Measurements from ENCODE around the gene SOX10. TPM values are rescaled to one million over a fixed set of nuclear protein-coding genes. Genes with fewer than 3 reads are reported as not detected.

The SOX10 gene
- total RNA-seq, 1 experiment from 2014 or later: 2.4 TPM

- no peak overlapping the region for H4K8ac ChIP-seq (replicated peaks; ENCODE audit: insufficient read length, low read depth, low read length)
Measured at GRCh38 chr22:37943825-37944198, 40.5 kb downstream of the SOX10 start.

More at GRCh38 chr22:37943825-37944198, 40.5 kb downstream of the SOX10 start:
- H3K4ac ChIP-seq (ENCODE audit: low read depth, low read length): no peak overlapping the region
- H3K79me1 ChIP-seq (ENCODE audit: insufficient read depth, low read depth, low read length, poor library complexity, severe bottlenecking): no peaks in the 10 kb centered on the region
- no peak for DNase-seq
- no peak overlapping the region for H2BK15ac ChIP-seq (ENCODE audit: low read depth, low read length)
- no peaks in the 10 kb centered on the region for H4K20me1 ChIP-seq (ENCODE audit: control insufficient read depth, insufficient read depth, insufficient read length)
- no peaks in the 10 kb centered on the region for H3K27me3 Mint-ChIP-seq (ENCODE audit: low read depth)
- H3K9ac ChIP-seq (ENCODE audit: extremely low read depth, insufficient read length, low read length): no peak overlapping the region
- no peak overlapping the region for H3K27ac Mint-ChIP-seq
- no peaks in the 10 kb centered on the region for H3K9me3 ChIP-seq (ENCODE audit: control insufficient read depth, low read depth, low read length)
- no peak overlapping the region for H2AK5ac ChIP-seq (ENCODE audit: insufficient read length, low read length)
- no peak overlapping the region for H3K56ac ChIP-seq (ENCODE audit: insufficient read length, low read depth, low read length)
- H3K14ac ChIP-seq (ENCODE audit: insufficient read depth, low read length): no peak overlapping the region
- no peak overlapping the region for H3K23ac ChIP-seq (ENCODE audit: insufficient read length, low read depth, low read length)
- H2BK20ac ChIP-seq (ENCODE audit: low read depth, low read length, poor library complexity, severe bottlenecking): no peak overlapping the region
- H2AFZ ChIP-seq (ENCODE audit: low read length): no peak overlapping the region
- no peak overlapping the region for H4K91ac ChIP-seq (ENCODE audit: insufficient read length, low read depth, low read length)
- no peak overlapping the region for H3K4me2 ChIP-seq (ENCODE audit: insufficient read depth, insufficient read length, low read length)
- no peak overlapping the region for H2BK120ac ChIP-seq (ENCODE audit: low read depth, low read length, poor library complexity, severe bottlenecking)
- no peak overlapping the region for H2BK5ac ChIP-seq (ENCODE audit: insufficient read length, low read length)
- no peak overlapping the region for H3K18ac ChIP-seq (ENCODE audit: insufficient read length, low read depth, low read length)
- H3K27me3 ChIP-seq (ENCODE audit: insufficient read depth, low read length): no peaks in the 10 kb centered on the region
- no peak overlapping the region for H2BK12ac ChIP-seq (ENCODE audit: insufficient read length, low read depth, low read length)
- no CpG with 5 or more reads among the region's 7 CpGs for WGBS (ENCODE audit: extremely low coverage, insufficient read length, low lambda C conversion rate)
- H3K27ac ChIP-seq (ENCODE audit: insufficient read length, low read depth, low read length): no peak overlapping the region
- no peak overlapping the region for H4K5ac ChIP-seq (ENCODE audit: insufficient read length, low read depth, low read length)
- no peak overlapping the region for H3K4me3 Mint-ChIP-seq
- H3K79me2 ChIP-seq (ENCODE audit: insufficient read depth, low read length): no peaks in the 10 kb centered on the region
- H3K4me1 ChIP-seq (ENCODE audit: insufficient read depth, low read length): no peaks in the 10 kb centered on the region
- H3K9me3 Mint-ChIP-seq: no peaks in the 10 kb centered on the region
- peaks cover 0 to 4% of the 10 kb centered on the region in 2 experiments; a peak in 1 of 4 replicates for H3K4me1 Mint-ChIP-seq
- H3T11ph ChIP-seq (ENCODE audit: low read length): no peak overlapping the region
- no peaks in the 10 kb centered on the region for H3K23me2 ChIP-seq (ENCODE audit: insufficient read length, low read depth, low read length, poor library complexity, severe bottlenecking)
- TF ChIP-seq CTCF (conservative IDR thresholded peaks at IDR 0.05): no peak
- peaks cover 0 to 23% (median 14%) of the 10 kb centered on the region in 3 experiments; a peak in 6 of 7 replicates for H3K36me3 Mint-ChIP-seq (ENCODE audit: insufficient read depth in 1 of 3, low read depth in 3 of 3)

Data from H9 (cell line).